Panc1 (cell line): Measurements from ENCODE around the gene KCNIP3.

Experiments used
- CTCF ChIP-seq: fragments of 450-650 bp; IDR thresholded peaks from 2 replicates; pipeline ENCODE4 v1.5.1; 2017; ENCODE audit warnings: mild to moderate bottlenecking
- POLR2AphosphoS5 ChIP-seq: IDR thresholded peaks from 2 replicates; pipeline ENCODE4 v1.6.1; 2012; ENCODE audit warnings: mild to moderate bottlenecking, low read depth, low read length, moderate library complexity
- REST ChIP-seq, 2 experiments: IDR thresholded peaks; 2 replicates each; pipeline ENCODE4 v1.6.1; 2011 to 2012; ENCODE audit warnings: low read depth in 2 of 2, control low read depth in 1 of 2, low read length in 1 of 2, mild to moderate bottlenecking in 1 of 2, moderate library complexity in 1 of 2; ENCODE audit not compliant: insufficient read depth in 1 of 2
- SIN3A ChIP-seq: IDR thresholded peaks from 2 replicates; pipeline ENCODE4 v1.6.1; 2012; ENCODE audit warnings: low read depth, mild to moderate bottlenecking, low read length, moderate library complexity, borderline replicate concordance; ENCODE audit not compliant: insufficient read depth
- TCF7L2 ChIP-seq: IDR thresholded peaks from 2 replicates; pipeline ENCODE4 v1.6.1; 2011; ENCODE audit warnings: mild to moderate bottlenecking, low read depth, low read length, inconsistent platforms

- no peak for TF ChIP-seq POLR2AphosphoS5
- TF ChIP-seq CTCF, result no peak
- TF ChIP-seq SIN3A, result no peak
- no peak for TF ChIP-seq REST (IDR thresholded peaks at IDR 0.05; ENCODE audit: insufficient read depth in 1 of 2, low read depth in 2 of 2, low read length in 1 of 2)
- no peak for TF ChIP-seq TCF7L2
These were observed 13.5 kb downstream of the KCNIP3 start for GRCh38 chr2:95310651-95311050.
